HEK293 (cell line): Measurements from ENCODE around the gene MUC13.

Experiments
- KLF1 ChIP-seq: fragments of 450-650 bp; formaldehyde crosslinking; IDR thresholded peaks from 2 replicates; pipeline ENCODE4 v1.5.1; 2016; ENCODE audit warnings: missing biosample characterization, missing genetic modification characterization
- KLF16 ChIP-seq: fragments of 450-650 bp; formaldehyde crosslinking; IDR thresholded peaks from 2 replicates; pipeline ENCODE4 v1.5.1; 2017; ENCODE audit warnings: missing biosample characterization, missing genetic modification characterization
- ZBTB17 ChIP-seq: fragments of 450-650 bp; formaldehyde crosslinking; IDR thresholded peaks from 2 replicates; pipeline ENCODE4 v1.5.1; 2016; ENCODE audit warnings: missing biosample characterization, missing genetic modification characterization
- ZNF558 ChIP-seq: fragments of 450-650 bp; formaldehyde crosslinking; IDR thresholded peaks from 2 replicates; pipeline ENCODE4 v1.5.1; 2016; ENCODE audit warnings: missing biosample characterization, missing genetic modification characterization
- TF ChIP-seq, protein P1 (sequence below): fragments of 450-650 bp; formaldehyde crosslinking; IDR thresholded peaks from 2 replicates; pipeline ENCODE4 v1.5.1; 2016; ENCODE audit warnings: missing biosample characterization, missing genetic modification characterization
- TF ChIP-seq, protein P2 (sequence below): fragments of 450-650 bp; IDR thresholded peaks from 2 replicates; pipeline ENCODE4 v1.5.1; 2018; ENCODE audit warnings: missing biosample characterization, mild to moderate bottlenecking, missing genetic modification characterization

DNA sequence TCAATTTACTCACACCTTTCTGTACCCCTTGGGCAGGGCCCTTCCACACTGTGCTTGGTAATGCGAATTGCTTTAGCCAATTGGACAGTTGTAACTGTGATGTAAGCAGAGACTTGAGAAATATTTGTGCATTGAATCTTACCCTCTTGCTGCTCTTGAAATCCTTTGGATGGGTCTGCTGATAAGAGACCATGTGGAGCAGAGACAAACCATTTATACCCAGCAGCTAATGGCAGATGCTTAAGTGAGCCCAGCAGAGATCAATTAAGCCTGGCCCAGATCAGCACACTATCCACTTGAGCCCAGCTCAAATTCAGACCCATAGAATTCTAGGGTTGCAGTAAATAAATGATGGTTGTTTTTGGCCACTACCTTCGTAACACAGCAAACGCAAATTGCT, 19.3 kb downstream of the MUC13 start:
- no peak for TF ChIP-seq KLF16
- TF ChIP-seq, protein P1, sequence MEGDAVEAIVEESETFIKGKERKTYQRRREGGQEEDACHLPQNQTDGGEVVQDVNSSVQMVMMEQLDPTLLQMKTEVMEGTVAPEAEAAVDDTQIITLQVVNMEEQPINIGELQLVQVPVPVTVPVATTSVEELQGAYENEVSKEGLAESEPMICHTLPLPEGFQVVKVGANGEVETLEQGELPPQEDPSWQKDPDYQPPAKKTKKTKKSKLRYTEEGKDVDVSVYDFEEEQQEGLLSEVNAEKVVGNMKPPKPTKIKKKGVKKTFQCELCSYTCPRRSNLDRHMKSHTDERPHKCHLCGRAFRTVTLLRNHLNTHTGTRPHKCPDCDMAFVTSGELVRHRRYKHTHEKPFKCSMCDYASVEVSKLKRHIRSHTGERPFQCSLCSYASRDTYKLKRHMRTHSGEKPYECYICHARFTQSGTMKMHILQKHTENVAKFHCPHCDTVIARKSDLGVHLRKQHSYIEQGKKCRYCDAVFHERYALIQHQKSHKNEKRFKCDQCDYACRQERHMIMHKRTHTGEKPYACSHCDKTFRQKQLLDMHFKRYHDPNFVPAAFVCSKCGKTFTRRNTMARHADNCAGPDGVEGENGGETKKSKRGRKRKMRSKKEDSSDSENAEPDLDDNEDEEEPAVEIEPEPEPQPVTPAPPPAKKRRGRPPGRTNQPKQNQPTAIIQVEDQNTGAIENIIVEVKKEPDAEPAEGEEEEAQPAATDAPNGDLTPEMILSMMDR (tag by site-specific recombination): no peak
- no peak for TF ChIP-seq KLF1 (tag by site-specific recombination)
- TF ChIP-seq, protein P2, sequence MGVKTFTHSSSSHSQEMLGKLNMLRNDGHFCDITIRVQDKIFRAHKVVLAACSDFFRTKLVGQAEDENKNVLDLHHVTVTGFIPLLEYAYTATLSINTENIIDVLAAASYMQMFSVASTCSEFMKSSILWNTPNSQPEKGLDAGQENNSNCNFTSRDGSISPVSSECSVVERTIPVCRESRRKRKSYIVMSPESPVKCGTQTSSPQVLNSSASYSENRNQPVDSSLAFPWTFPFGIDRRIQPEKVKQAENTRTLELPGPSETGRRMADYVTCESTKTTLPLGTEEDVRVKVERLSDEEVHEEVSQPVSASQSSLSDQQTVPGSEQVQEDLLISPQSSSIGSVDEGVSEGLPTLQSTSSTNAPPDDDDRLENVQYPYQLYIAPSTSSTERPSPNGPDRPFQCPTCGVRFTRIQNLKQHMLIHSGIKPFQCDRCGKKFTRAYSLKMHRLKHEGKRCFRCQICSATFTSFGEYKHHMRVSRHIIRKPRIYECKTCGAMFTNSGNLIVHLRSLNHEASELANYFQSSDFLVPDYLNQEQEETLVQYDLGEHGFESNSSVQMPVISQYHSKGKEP (tag by site-specific recombination): no peak
- no peak for TF ChIP-seq ZBTB17
- TF ChIP-seq ZNF558 (tag by site-specific recombination): no peak
